Stimulated activated CD4-positive, alpha-beta T cell treated with anti-CD3 and anti-CD28 coated beads, Interleukin-4, amount 100 ng/mL, for 1 hour (primary cell): ENCODE measurements around the gene FOXP1.

Experiments used
- DNase-seq: peaks from one replicate; pipeline ENCODE4 v3.0.0-alpha.2; 2020

The FOXP1 gene

GRCh38 chr3:70919661-70920060, 663.9 kb downstream of the FOXP1 start:
- no peak for DNase-seq

- no peak for DNase-seq
Measured at GRCh38 chr3:70919091-70919490, 664.4 kb downstream of the FOXP1 start.

- no peak for DNase-seq
Measured at GRCh38 chr3:70916375-70917055, 667.0 kb downstream of the FOXP1 start.

- DNase-seq = no peak
Measured at GRCh38 chr3:70914862-70915261, 668.7 kb downstream of the FOXP1 start.

GRCh38 chr3:70911719-70912118, 671.8 kb downstream of the FOXP1 start:
- DNase-seq = no peak

- DNase-seq = no peak
Measured at GRCh38 chr3:70905491-70905890, 678.0 kb downstream of the FOXP1 start.
